Measurements from ENCODE around the gene SHBG. TPM values are rescaled to one million over a fixed set of nuclear protein-coding genes. Genes with fewer than 3 reads are reported as not detected.
A peak's percentile ranks its signal among the peaks of the same experiment; 100 is the strongest.

Gene SHBG
- total and polyA plus RNA-seq, 4 donors = 0.16 to 0.63 (median 0.42) TPM

DNA sequence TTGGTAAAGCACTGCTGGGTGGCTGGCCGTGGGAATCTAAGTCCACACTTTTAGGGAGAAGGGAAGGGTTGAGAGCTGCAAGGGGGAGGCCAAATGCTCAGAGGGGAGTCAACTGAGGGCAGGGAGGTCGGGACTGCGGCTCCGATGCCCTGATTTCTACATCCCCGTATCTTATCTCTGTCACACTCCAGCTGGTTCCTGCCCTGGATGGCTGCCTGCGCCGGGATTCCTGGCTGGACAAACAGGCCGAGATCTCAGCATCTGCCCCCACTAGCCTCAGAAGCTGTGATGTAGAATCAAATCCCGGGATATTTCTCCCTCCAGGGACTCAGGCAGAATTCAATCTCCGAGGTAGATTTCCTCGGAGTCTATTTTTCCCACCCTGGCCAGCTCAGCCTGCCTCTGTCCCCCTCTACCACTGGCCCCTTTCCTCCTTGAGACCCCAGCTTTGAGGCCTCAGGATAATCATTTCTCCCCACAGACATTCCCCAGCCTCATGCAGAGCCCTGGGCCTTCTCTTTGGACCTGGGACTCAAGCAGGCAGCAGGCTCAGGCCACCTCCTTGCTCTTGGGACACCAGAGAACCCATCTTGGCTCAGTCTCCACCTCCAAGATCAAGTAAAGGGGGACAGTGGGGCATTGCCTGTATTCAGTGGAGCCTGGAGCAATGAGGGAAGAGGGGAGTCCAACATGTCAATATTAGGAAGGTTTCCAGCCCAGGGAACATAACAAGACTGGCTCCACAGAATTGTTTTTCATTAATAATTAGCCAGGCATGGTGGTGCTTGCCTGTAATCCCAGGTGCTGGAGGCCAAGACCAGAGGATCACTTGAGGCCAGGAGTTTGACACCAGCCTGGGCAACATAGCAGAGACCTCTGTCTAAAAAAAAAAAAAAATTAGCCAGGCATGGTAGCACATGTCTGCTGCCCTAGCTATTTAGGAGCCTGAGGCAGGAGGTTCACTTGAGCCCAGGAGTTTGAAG, 1.8 kb downstream of the SHBG start:
- no peak overlapping the region for H3K9ac ChIP-seq (ENCODE audit: insufficient read depth in 1 of 2, low read length in 2 of 2)
- no peak for DNase-seq

DNA sequence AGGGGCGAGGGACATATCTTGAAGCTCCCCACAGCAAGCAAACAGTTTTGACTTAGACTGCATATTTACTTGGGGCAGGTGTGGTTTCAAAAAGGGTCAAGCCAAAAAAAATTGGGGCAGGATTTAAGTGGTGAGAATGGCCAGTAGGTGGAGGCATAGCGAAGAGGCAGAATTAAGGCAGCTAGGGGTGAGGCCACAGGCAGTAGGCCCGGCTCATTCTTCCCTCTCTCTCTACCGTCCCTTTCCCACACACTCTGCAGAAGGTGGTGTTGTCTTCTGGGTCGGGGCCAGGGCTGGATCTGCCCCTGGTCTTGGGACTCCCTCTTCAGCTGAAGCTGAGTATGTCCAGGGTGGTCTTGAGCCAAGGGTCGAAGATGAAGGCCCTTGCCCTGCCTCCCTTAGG, 2.6 kb downstream of the SHBG start:
- TF ChIP-seq, protein P1, sequence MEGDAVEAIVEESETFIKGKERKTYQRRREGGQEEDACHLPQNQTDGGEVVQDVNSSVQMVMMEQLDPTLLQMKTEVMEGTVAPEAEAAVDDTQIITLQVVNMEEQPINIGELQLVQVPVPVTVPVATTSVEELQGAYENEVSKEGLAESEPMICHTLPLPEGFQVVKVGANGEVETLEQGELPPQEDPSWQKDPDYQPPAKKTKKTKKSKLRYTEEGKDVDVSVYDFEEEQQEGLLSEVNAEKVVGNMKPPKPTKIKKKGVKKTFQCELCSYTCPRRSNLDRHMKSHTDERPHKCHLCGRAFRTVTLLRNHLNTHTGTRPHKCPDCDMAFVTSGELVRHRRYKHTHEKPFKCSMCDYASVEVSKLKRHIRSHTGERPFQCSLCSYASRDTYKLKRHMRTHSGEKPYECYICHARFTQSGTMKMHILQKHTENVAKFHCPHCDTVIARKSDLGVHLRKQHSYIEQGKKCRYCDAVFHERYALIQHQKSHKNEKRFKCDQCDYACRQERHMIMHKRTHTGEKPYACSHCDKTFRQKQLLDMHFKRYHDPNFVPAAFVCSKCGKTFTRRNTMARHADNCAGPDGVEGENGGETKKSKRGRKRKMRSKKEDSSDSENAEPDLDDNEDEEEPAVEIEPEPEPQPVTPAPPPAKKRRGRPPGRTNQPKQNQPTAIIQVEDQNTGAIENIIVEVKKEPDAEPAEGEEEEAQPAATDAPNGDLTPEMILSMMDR (IDR thresholded peaks at IDR 0.05; ENCODE audit: control extremely low read depth, extremely low read depth) = no peak
- ATAC-seq (ENCODE audit: insufficient read depth, low FRiP score) (no peak), DNase-seq (peak in 2 of 3 donors; percentile 23 to 40)
- Histone ChIP-seq H3K36me3 (ENCODE audit: control insufficient read depth in 4 of 4, insufficient read depth in 4 of 4, low read length in 4 of 4) (no peaks in the 10 kb centered on the region), H3K9me3 (ENCODE audit: control insufficient read depth in 4 of 4, insufficient read depth in 3 of 4, low read length in 3 of 4) (no peaks in the 10 kb centered on the region), H3K27ac (ENCODE audit: low read depth in 1 of 2, low read length in 1 of 2) (no peak overlapping the region), H3K4me3 (no peak overlapping the region), H3K9ac (ENCODE audit: insufficient read depth in 1 of 2, low read length in 2 of 2) (no peak overlapping the region), H3K4me1 (ENCODE audit: control insufficient read depth in 5 of 5, insufficient read depth in 5 of 5, low read length in 5 of 5) (peaks cover 0 to 13% (median 0%) of the 10 kb centered on the region in 5 donors), H3K27me3 (ENCODE audit: control insufficient read depth in 3 of 3, insufficient read depth in 3 of 3, low read length in 2 of 3) (no peaks in the 10 kb centered on the region)
- WGBS, 2 donors = 42 to 46% methylated on average over 6 of the region's 6 CpGs

More for the DNA sequence above, 1.8 kb downstream of the SHBG start:
- H3K4me3 ChIP-seq = no peak overlapping the region
- H3K4me1 ChIP-seq (ENCODE audit: control insufficient read depth in 5 of 5, insufficient read depth in 5 of 5, low read length in 5 of 5) = peaks cover 0 to 17% (median 0%) of the 10 kb centered on the region in 5 donors
- WGBS, 2 donors = 69 to 77% methylated on average over 11 of the region's 11 CpGs
- TF ChIP-seq, protein P1 (IDR thresholded peaks at IDR 0.05; ENCODE audit: control extremely low read depth, extremely low read depth) = no peak
- H3K27me3 ChIP-seq (ENCODE audit: control insufficient read depth in 3 of 3, insufficient read depth in 3 of 3, low read length in 2 of 3) = no peaks in the 10 kb centered on the region
- no peaks in the 10 kb centered on the region for H3K36me3 ChIP-seq (ENCODE audit: control insufficient read depth in 4 of 4, insufficient read depth in 4 of 4, low read length in 4 of 4)
- no peak for ATAC-seq (ENCODE audit: insufficient read depth, low FRiP score)
- no peak overlapping the region for H3K27ac ChIP-seq (ENCODE audit: low read depth in 1 of 2, low read length in 1 of 2)
- H3K9me3 ChIP-seq (ENCODE audit: control insufficient read depth in 4 of 4, insufficient read depth in 3 of 4, low read length in 3 of 4) = no peaks in the 10 kb centered on the region

DNA sequence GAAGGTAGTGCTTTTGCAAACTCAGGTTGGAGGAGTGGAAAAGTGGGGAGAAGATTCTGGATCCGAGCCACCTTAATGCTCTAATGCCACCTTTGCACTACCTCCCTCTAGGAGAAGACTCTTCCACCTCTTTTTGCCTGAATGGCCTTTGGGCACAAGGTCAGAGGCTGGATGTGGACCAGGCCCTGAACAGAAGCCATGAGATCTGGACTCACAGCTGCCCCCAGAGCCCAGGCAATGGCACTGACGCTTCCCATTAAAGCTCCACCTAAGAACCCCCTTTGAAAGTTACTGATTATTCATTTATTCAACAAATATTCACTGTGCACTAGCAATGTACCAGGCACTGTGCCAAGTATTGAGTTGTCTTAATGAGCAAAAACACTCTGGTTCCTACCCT, 3.2 kb downstream of the SHBG start:
- Histone ChIP-seq H3K4me1 (ENCODE audit: control insufficient read depth in 5 of 5, insufficient read depth in 5 of 5, low read length in 5 of 5) (peaks cover 0 to 9% (median 0%) of the 10 kb centered on the region in 5 donors), H3K36me3 (ENCODE audit: control insufficient read depth in 4 of 4, insufficient read depth in 4 of 4, low read length in 4 of 4) (no peaks in the 10 kb centered on the region), H3K4me3 (no peak overlapping the region), H3K9ac (ENCODE audit: insufficient read depth in 1 of 2, low read length in 2 of 2) (no peak overlapping the region), H3K27me3 (ENCODE audit: control insufficient read depth in 3 of 3, insufficient read depth in 3 of 3, low read length in 2 of 3) (no peaks in the 10 kb centered on the region), H3K9me3 (ENCODE audit: control insufficient read depth in 4 of 4, insufficient read depth in 3 of 4, low read length in 3 of 4) (no peaks in the 10 kb centered on the region), H3K27ac (ENCODE audit: low read depth in 1 of 2, low read length in 1 of 2) (no peak overlapping the region)
- ATAC-seq (ENCODE audit: insufficient read depth, low FRiP score) = no peak
- TF ChIP-seq, protein P1 (IDR thresholded peaks at IDR 0.05; ENCODE audit: control extremely low read depth, extremely low read depth) = no peak
- DNase-seq = no peak
- 85 to 91% methylated on average over 2 of the region's 2 CpGs for WGBS, 2 donors

Data from lung (tissue), 12 donors.